GM13977 (cell line): ENCODE results near the gene TAF15.
A peak's percentile ranks its signal among the peaks of the same experiment; 100 is the strongest.

Source experiments
- DNase-seq: peaks from one replicate; pipeline ENCODE4 v3.0.0; 2012; ENCODE audit warnings: low spot score
- CTCF ChIP-seq: IDR thresholded peaks from 2 replicates; pipeline ENCODE4 v1.5.1; 2012; ENCODE audit warnings: mild to moderate bottlenecking, control low read depth; ENCODE audit not compliant: insufficient read depth; ENCODE audit errors: extremely low read depth, missing control alignments
- in situ Hi-C: fragments of 300-500 bp; cut with MboI; formaldehyde crosslinking; loops from one replicate; pipeline ENCODE4 v1.12.0; 2022; ENCODE audit warnings: low sequenced_read_pairs, low pct_unique_long_range_greater_than_20kb, mixed read lengths, inconsistent platforms; ENCODE audit not compliant: unreplicated experiment

The TAF15 gene

GRCh38 chr17:35847633-35848373 is 38.5 kb downstream of the TAF15 start:
- in situ Hi-C loops: no loop called here
- no peak for TF ChIP-seq CTCF
- DNase-seq: no peak

- in situ Hi-C loops: no loop called here
- TF ChIP-seq CTCF: peak; percentile 79
- DNase-seq: peak; percentile 65
These were observed 40.4 kb downstream of the TAF15 start for GRCh38 chr17:35849469-35850348.

DNA sequence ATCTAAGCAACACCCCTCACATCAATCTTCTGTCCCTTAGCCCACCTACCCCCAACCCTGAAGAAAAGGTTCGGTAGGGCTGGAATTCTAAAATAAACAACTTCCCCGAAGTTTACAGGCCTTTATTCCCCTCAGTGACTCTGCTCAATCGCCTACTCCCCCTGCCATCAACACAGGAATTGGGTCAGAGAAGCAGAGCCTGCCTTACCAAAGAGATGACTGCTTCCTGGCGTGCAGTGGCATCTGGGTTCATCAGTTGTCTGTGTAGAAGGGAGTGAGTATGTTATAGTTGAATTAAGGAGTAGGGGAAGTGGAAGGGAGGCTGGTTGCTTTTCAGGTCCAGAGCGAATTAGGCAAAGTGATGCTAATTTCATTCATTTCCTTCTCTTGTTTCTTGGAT is 46.7 kb downstream of the TAF15 start:
- no peak for DNase-seq
- no peak for TF ChIP-seq CTCF
- in situ Hi-C loops: no loop called here

GRCh38 chr17:35856603-35857002 is 47.3 kb downstream of the TAF15 start:
- no peak for TF ChIP-seq CTCF
- DNase-seq: no peak
- in situ Hi-C loops: no loop called here

- no peak for TF ChIP-seq CTCF
- DNase-seq: no peak
- in situ Hi-C loops: no loop called here
These were observed 55.6 kb downstream of the TAF15 start for GRCh38 chr17:35864853-35865252.

GRCh38 chr17:35865412-35866340 is 56.4 kb downstream of the TAF15 start:
- in situ Hi-C loops: no loop called here
- DNase-seq: no peak
- no peak for TF ChIP-seq CTCF
